ENCODE measurements around the gene KCNJ3. TPM values are rescaled to one million over a fixed set of nuclear protein-coding genes. Genes with fewer than 3 reads are reported as not detected.

The KCNJ3 gene
- total and polyA plus RNA-seq, 3 donors from 2014 or later, result 0.30 to 1.7 (median 0.71) TPM

- Histone ChIP-seq H3K36me3 (ENCODE audit: low read depth, missing control alignments) (no peaks in the 10 kb centered on the region), H3K27ac (no peak overlapping the region), H3K27me3 (no peaks in the 10 kb centered on the region), H3K9me3 (no peaks in the 10 kb centered on the region), H3K4me3 (no peak overlapping the region), H3K4me1 (no peaks in the 10 kb centered on the region)
- TF ChIP-seq CTCF (IDR thresholded peaks at IDR 0.05) (no peak), POLR2A (IDR thresholded peaks at IDR 0.05) (no peak)
- intact Hi-C loops (cut with DNase I; ENCODE audit: low total_unique reads), result no loop called here
- no peak for DNase-seq
- 97 to 100% methylated on average over 1 of the region's 1 CpG for WGBS, 2 donors
These were observed 10.1 kb upstream of the KCNJ3 start for GRCh38 chr2:154688373-154688772.

DNA sequence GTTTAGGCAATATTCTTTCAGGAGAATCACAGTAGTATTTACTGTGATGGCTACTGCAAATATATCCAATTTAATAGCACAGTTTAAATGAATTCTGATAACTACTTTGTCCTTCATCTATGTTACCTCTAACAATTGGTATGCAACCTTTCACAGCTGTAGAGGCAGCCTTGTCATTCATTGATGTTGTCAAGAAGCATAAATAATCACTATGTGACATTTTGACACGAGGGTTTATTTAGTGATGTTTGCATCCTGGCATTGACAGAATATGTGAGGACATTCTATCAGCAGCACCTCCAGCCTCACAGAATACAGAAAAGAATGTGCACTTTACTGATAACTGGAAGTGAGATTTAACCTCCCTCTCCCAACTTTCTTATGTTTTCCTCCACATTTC, 9.3 kb upstream of the KCNJ3 start:
- WGBS, 2 donors, result 79 to 93% methylated on average over 1 of the region's 1 CpG
- H3K27ac ChIP-seq, result no peak overlapping the region
- H3K9me3 ChIP-seq, result no peaks in the 10 kb centered on the region
- no peaks in the 10 kb centered on the region for H3K36me3 ChIP-seq (ENCODE audit: low read depth, missing control alignments)
- no peak for DNase-seq
- H3K27me3 ChIP-seq, result no peaks in the 10 kb centered on the region
- no peaks in the 10 kb centered on the region for H3K4me1 ChIP-seq
- TF ChIP-seq POLR2A (IDR thresholded peaks at IDR 0.05), result no peak
- TF ChIP-seq CTCF (IDR thresholded peaks at IDR 0.05), result no peak
- no peak overlapping the region for H3K4me3 ChIP-seq
- intact Hi-C loops (cut with DNase I; ENCODE audit: low total_unique reads), result no loop called here

DNA sequence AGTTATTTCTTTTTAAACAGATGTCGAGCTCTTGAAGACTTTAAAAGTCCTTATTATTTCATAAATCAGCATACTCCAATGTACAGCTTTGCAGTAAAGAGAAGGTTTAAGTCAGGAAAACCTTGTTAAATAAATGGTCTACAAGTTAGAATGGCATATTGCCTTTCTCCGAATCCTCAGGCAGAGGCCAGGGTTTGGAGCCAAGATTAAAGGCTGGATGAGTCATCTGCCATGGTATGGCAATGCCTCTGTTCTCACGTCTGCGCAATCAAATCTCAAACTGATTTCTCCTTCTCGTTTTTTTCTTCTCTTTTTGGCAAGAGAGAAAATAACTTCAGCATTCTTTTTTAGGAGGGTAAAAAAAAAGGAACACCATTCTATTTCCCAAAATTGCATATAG, 5.6 kb upstream of the KCNJ3 start:
- 71 to 82% methylated on average over 5 of the region's 5 CpGs for WGBS, 2 donors

GRCh38 chr2:154693741-154694340, 4.7 kb upstream of the KCNJ3 start:
- H3K36me3 ChIP-seq (ENCODE audit: low read depth, missing control alignments), result no peaks in the 10 kb centered on the region
- H3K9me3 ChIP-seq, result no peaks in the 10 kb centered on the region
- no peak overlapping the region for H3K27ac ChIP-seq
- WGBS, 2 donors, result 72 to 76% methylated on average over 3 of the region's 3 CpGs
- intact Hi-C loops (cut with DNase I; ENCODE audit: low total_unique reads), result no loop called here
- TF ChIP-seq POLR2A (IDR thresholded peaks at IDR 0.05) (no peak), CTCF (IDR thresholded peaks at IDR 0.05) (no peak)
- H3K4me3 ChIP-seq, result no peak overlapping the region
- no peak for DNase-seq
- no peaks in the 10 kb centered on the region for H3K27me3 ChIP-seq
- H3K4me1 ChIP-seq, result peaks cover 3% of the 10 kb centered on the region

More for the DNA sequence above, 5.6 kb upstream of the KCNJ3 start:
- DNase-seq, result no peak
- Histone ChIP-seq H3K27me3 (no peaks in the 10 kb centered on the region), H3K36me3 (ENCODE audit: low read depth, missing control alignments) (no peaks in the 10 kb centered on the region), H3K4me1 (no peaks in the 10 kb centered on the region), H3K4me3 (no peak overlapping the region), H3K9me3 (no peaks in the 10 kb centered on the region), H3K27ac (no peak overlapping the region)
- intact Hi-C loops (cut with DNase I; ENCODE audit: low total_unique reads), result no loop called here
- TF ChIP-seq CTCF (IDR thresholded peaks at IDR 0.05) (no peak), POLR2A (IDR thresholded peaks at IDR 0.05) (no peak)

DNA sequence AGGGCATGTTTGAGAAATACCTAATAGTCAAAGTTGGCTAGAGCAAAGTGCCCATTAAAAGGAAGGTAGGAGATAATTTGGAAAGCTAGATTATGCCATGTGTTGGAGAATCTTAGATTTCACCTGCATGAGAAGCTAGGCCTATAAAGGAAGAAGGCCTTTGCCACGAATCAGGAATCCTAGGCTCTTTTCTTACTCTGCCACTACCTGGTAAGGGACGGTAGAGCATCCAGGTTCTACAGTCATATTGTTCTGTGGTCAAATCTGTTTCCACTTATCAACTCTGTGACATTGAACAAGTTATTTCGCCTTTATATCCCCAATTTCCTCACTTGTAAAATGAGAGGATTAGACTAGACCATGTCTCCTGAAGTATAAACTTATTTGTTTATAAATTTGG, 3.6 kb upstream of the KCNJ3 start:
- Histone ChIP-seq H3K27me3 (no peaks in the 10 kb centered on the region), H3K9me3 (no peaks in the 10 kb centered on the region), H3K36me3 (ENCODE audit: low read depth, missing control alignments) (no peaks in the 10 kb centered on the region), H3K27ac (no peak overlapping the region), H3K4me3 (no peak overlapping the region), H3K4me1 (peaks cover 4% of the 10 kb centered on the region)
- WGBS, 2 donors, result 92 to 93% methylated on average over 3 of the region's 3 CpGs
- no peak for TF ChIP-seq POLR2A (IDR thresholded peaks at IDR 0.05)
- no peak for TF ChIP-seq CTCF (IDR thresholded peaks at IDR 0.05)
- intact Hi-C loops (cut with DNase I; ENCODE audit: low total_unique reads), result no loop called here
- no peak for DNase-seq
